ENCODE results near the gene MAP3K14.

DNA sequence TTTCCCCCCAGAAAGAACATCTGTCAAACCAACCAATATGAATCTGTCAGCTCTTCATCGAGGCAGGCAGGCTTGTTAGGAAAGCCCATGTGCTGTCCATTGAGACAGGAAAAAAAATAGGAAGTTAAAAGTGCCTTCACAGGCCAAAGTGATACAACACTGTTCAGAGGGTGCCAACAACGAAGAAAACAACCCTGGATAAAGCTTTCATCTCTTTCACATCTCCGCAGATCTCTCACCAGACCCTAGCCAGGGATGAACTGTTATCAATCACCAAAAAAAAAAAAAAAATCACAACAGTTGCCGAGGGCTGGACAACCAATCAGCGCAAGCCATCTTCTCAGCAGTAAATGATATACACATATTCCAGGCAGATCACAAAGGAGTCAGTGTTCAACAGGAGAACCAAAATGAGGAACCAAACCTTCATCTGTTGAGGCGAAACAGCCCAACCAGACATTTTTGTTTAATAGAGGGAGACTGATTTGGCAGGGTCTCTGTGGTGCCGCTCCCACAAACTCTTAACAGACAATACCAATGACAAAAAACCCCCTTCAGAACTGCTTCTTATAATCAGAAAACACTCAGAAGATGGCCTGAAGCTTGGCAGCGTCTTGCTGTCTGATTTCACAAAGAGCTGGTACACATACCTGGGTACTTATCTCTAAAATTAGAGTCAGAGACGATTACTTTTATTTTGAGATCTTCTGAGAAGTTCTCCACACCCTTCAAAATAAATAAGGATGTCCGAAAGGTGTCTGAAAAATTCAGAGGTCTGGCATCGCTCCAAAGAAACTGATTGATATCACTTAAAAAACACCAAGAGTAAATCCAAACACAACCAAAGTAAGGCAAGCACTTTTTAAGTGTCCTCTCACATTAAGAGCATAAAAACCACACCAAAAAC lies 1.8 kb downstream of the MAP3K14 start:
- TF ChIP-seq, protein P1, sequence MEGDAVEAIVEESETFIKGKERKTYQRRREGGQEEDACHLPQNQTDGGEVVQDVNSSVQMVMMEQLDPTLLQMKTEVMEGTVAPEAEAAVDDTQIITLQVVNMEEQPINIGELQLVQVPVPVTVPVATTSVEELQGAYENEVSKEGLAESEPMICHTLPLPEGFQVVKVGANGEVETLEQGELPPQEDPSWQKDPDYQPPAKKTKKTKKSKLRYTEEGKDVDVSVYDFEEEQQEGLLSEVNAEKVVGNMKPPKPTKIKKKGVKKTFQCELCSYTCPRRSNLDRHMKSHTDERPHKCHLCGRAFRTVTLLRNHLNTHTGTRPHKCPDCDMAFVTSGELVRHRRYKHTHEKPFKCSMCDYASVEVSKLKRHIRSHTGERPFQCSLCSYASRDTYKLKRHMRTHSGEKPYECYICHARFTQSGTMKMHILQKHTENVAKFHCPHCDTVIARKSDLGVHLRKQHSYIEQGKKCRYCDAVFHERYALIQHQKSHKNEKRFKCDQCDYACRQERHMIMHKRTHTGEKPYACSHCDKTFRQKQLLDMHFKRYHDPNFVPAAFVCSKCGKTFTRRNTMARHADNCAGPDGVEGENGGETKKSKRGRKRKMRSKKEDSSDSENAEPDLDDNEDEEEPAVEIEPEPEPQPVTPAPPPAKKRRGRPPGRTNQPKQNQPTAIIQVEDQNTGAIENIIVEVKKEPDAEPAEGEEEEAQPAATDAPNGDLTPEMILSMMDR (conservative IDR thresholded peaks at IDR 0.05; ENCODE audit: low read depth, low read length), result no peak
- TF ChIP-seq CHD1 (IDR thresholded peaks at IDR 0.05; ENCODE audit: low read depth, low read length) (no peak), RCOR1 (IDR thresholded peaks at IDR 0.05; ENCODE audit: insufficient replicate concordance, low read length) (no peak), POLR2A (IDR thresholded peaks at IDR 0.05; ENCODE audit: low read depth, low read length) (no peak; the same call in 1 of the 2 replicates), RAD21 (IDR thresholded peaks at IDR 0.05; ENCODE audit: low read length) (no peak), MXI1 (IDR thresholded peaks at IDR 0.05; ENCODE audit: borderline replicate concordance, low read depth, low read length) (no peak), RFX5 (IDR thresholded peaks at IDR 0.05; ENCODE audit: low read depth, low read length) (no peak), CEBPB (IDR thresholded peaks at IDR 0.05; ENCODE audit: low read depth, low read length) (no peak), MAZ (IDR thresholded peaks at IDR 0.05; ENCODE audit: borderline replicate concordance, low read depth, low read length) (no peak), SMC3 (IDR thresholded peaks at IDR 0.05; ENCODE audit: low read depth, low read length) (no peak), FOS (IDR thresholded peaks at IDR 0.05; ENCODE audit: low read depth, low read length) (no peak), BHLHE40 (IDR thresholded peaks at IDR 0.05; ENCODE audit: low read depth, low read length) (no peak)
- TF ChIP-seq, protein P2, sequence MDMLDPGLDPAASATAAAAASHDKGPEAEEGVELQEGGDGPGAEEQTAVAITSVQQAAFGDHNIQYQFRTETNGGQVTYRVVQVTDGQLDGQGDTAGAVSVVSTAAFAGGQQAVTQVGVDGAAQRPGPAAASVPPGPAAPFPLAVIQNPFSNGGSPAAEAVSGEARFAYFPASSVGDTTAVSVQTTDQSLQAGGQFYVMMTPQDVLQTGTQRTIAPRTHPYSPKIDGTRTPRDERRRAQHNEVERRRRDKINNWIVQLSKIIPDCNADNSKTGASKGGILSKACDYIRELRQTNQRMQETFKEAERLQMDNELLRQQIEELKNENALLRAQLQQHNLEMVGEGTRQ (IDR thresholded peaks at IDR 0.05; ENCODE audit: low read depth, low read length), result no peak
